Measurements from ENCODE around the gene UBE2A. TPM values are rescaled to one million over a fixed set of nuclear protein-coding genes. Genes with fewer than 3 reads are reported as not detected.

The UBE2A gene
- total and polyA plus RNA-seq, 8 donors, result 4.5 to 62.0 (median 34.4) TPM

GRCh38 chrX:119624417-119624816, 50.1 kb downstream of the UBE2A start:
- no peaks in the 10 kb centered on the region for H3K27me3 ChIP-seq
- H3K36me3 ChIP-seq, result peaks cover 0 to 15% (median 6%) of the 10 kb centered on the region in 4 donors
- peaks cover 0 to 7% (median 3%) of the 10 kb centered on the region in 4 donors for H3K4me1 ChIP-seq
- H3K9me3 ChIP-seq, result no peaks in the 10 kb centered on the region
- no peak overlapping the region for H3K27ac ChIP-seq
- no peak for TF ChIP-seq CTCF (IDR thresholded peaks at IDR 0.05)
- WGBS, 5 donors, result 90 to 96% (median 96%) methylated on average over 8 to 11 of the region's 11 CpGs
- intact Hi-C loops (cut with DNase I; ENCODE audit: low total_unique reads), result no loop called here
- DNase-seq, result no peak
- H3K4me3 ChIP-seq, result no peak overlapping the region

GRCh38 chrX:119624951-119625668, 50.7 kb downstream of the UBE2A start:
- no peak overlapping the region for H3K4me3 ChIP-seq
- no peaks in the 10 kb centered on the region for H3K9me3 ChIP-seq
- no peak for DNase-seq
- H3K36me3 ChIP-seq, result peaks cover 0 to 17% (median 9%) of the 10 kb centered on the region in 4 donors
- intact Hi-C loops (cut with DNase I; ENCODE audit: low total_unique reads), result no loop called here
- WGBS, 5 donors, result 75 to 87% (median 83%) methylated on average over 10 of the region's 10 CpGs
- no peaks in the 10 kb centered on the region for H3K27me3 ChIP-seq
- no peak overlapping the region for H3K27ac ChIP-seq
- TF ChIP-seq CTCF (IDR thresholded peaks at IDR 0.05), result no peak
- no peak for TF ChIP-seq POLR2A (IDR thresholded peaks at IDR 0.05)
- TF ChIP-seq EP300 (IDR thresholded peaks at IDR 0.05), result no peak
- TF ChIP-seq POLR2AphosphoS5 (IDR thresholded peaks at IDR 0.05), result no peak
- peaks cover 0 to 7% (median 3%) of the 10 kb centered on the region in 4 donors for H3K4me1 ChIP-seq

GRCh38 chrX:119625843-119626242, 51.5 kb downstream of the UBE2A start:
- DNase-seq, result no peak

More at GRCh38 chrX:119625843-119626242, 51.5 kb downstream of the UBE2A start:
- H3K4me1 ChIP-seq, result peaks cover 0 to 7% (median 3%) of the 10 kb centered on the region in 4 donors
- no peak overlapping the region for H3K4me3 ChIP-seq
- no peak overlapping the region for H3K27ac ChIP-seq
- H3K27me3 ChIP-seq, result no peaks in the 10 kb centered on the region
- TF ChIP-seq POLR2A (IDR thresholded peaks at IDR 0.05), result no peak
- TF ChIP-seq CTCF (IDR thresholded peaks at IDR 0.05), result no peak
- TF ChIP-seq EP300 (IDR thresholded peaks at IDR 0.05), result no peak
- no peak for TF ChIP-seq POLR2AphosphoS5 (IDR thresholded peaks at IDR 0.05)
- H3K9me3 ChIP-seq, result no peaks in the 10 kb centered on the region
- WGBS, 5 donors, result 82 to 95% (median 92%) methylated on average over 2 of the region's 2 CpGs
- intact Hi-C loops (cut with DNase I; ENCODE audit: low total_unique reads), result no loop called here
- peaks cover 0 to 17% (median 9%) of the 10 kb centered on the region in 4 donors for H3K36me3 ChIP-seq

Other genes with a start within 250 kb of the UBE2A start
- gene SLC25A43, start 175.2 kb upstream of the UBE2A start, total RNA-seq, result 10 to 100 TPM in 2 of 5 donors, 1 to 10 TPM in 2, under 1 TPM in 1; 0.58 to 36.2 (median 6.2) TPM
- gene SLC25A43, start 175.2 kb upstream of the UBE2A start, polyA plus RNA-seq, result 10 to 100 TPM in 2 of 3 donors, 1 to 10 TPM in 1; 7.3 to 13.6 (median 12.1) TPM
- gene SLC25A5, start 106.1 kb upstream of the UBE2A start, total RNA-seq, result 100 to 1,000 TPM; 108 to 324 (median 153) TPM
- gene SLC25A5, start 106.1 kb upstream of the UBE2A start, polyA plus RNA-seq, result 100 to 1,000 TPM; 330 to 907 (median 549) TPM
- gene STEEP1, start 9.2 kb upstream of the UBE2A start, total RNA-seq, result 10 to 100 TPM in 4 of 5 donors, 1 to 10 TPM in 1; 9.8 to 60.8 (median 15.8) TPM
- 10 to 100 TPM; 13.1 to 23.1 (median 14.1) TPM for gene STEEP1, start 9.2 kb upstream of the UBE2A start, polyA plus RNA-seq
- gene NKRF, start 31.9 kb downstream of the UBE2A start, total RNA-seq, result 1 to 10 TPM; 1.7 to 8.3 (median 7.1) TPM
- gene NKRF, start 31.9 kb downstream of the UBE2A start, polyA plus RNA-seq, result 1 to 10 TPM; 2.4 to 4.9 (median 2.4) TPM
- 10 to 100 TPM; 14.3 to 35.3 (median 23.3) TPM for gene SEPTIN6, start 118.6 kb downstream of the UBE2A start, total RNA-seq
- gene SEPTIN6, start 118.6 kb downstream of the UBE2A start, polyA plus RNA-seq, result 1 to 10 TPM; 7.6 to 9.3 (median 8.2) TPM
- 10 to 100 TPM in 1 of 5 donors, not detected in 4; 33.6 TPM for gene SOWAHD, start 184.0 kb downstream of the UBE2A start, total RNA-seq
- 1 to 10 TPM; 1.5 to 2.0 (median 1.6) TPM for gene SOWAHD, start 184.0 kb downstream of the UBE2A start, polyA plus RNA-seq
- 1,000 to 10,000 TPM in 2 of 5 donors, 100 to 1,000 TPM in 3; 117 to 3,049 (median 913) TPM for gene RPL39, start 217.1 kb downstream of the UBE2A start, total RNA-seq
- 1,000 to 10,000 TPM; 6,944 to 8,391 (median 7,935) TPM for gene RPL39, start 217.1 kb downstream of the UBE2A start, polyA plus RNA-seq

All from stomach (tissue), 9 donors.